ENCODE measurements around the gene PHF2. TPM values are rescaled to one million over a fixed set of nuclear protein-coding genes. Genes with fewer than 3 reads are reported as not detected.

The PHF2 gene
- total and polyA plus RNA-seq, 9 donors: 21.3 to 45.8 (median 36.6) TPM

GRCh38 chr9:93724852-93725251 is 148.5 kb downstream of the PHF2 start:
- Histone ChIP-seq H3K4me1 (ENCODE audit: control insufficient read depth, insufficient read depth, low read length) (no peaks in the 10 kb centered on the region), H3K36me3 (ENCODE audit: control insufficient read depth, insufficient read depth, low read length) (no peaks in the 10 kb centered on the region), H3K27me3 (ENCODE audit: control insufficient read depth, insufficient read depth, low read length) (peaks cover 4% of the 10 kb centered on the region), H3K4me3 (ENCODE audit: low read length) (no peak overlapping the region), H3K9me3 (replicated peaks; ENCODE audit: control insufficient read depth, low read depth, low read length) (peaks cover 5% of the 10 kb centered on the region), H3K27ac (ENCODE audit: low read length) (no peak overlapping the region)
- no peak for DNase-seq
- 75% methylated on average over 3 of the region's 4 CpGs for WGBS (ENCODE audit: insufficient coverage)

- H3K27me3 ChIP-seq (ENCODE audit: control insufficient read depth, insufficient read depth, low read length): peaks cover 6% of the 10 kb centered on the region
- peaks cover 5% of the 10 kb centered on the region for H3K9me3 ChIP-seq (replicated peaks; ENCODE audit: control insufficient read depth, low read depth, low read length)
- no peaks in the 10 kb centered on the region for H3K36me3 ChIP-seq (ENCODE audit: control insufficient read depth, insufficient read depth, low read length)
- H3K4me1 ChIP-seq (ENCODE audit: control insufficient read depth, insufficient read depth, low read length): no peaks in the 10 kb centered on the region
- no peak for DNase-seq
- WGBS (ENCODE audit: insufficient coverage): 43% methylated on average over 3 of the region's 6 CpGs
- no peak overlapping the region for H3K4me3 ChIP-seq (ENCODE audit: low read length)
- H3K27ac ChIP-seq (ENCODE audit: low read length): no peak overlapping the region
Observed at GRCh38 chr9:93725382-93725781, 149.0 kb downstream of the PHF2 start.

- Histone ChIP-seq H3K27me3 (ENCODE audit: control insufficient read depth, insufficient read depth, low read length) (peaks cover 10% of the 10 kb centered on the region), H3K4me1 (ENCODE audit: control insufficient read depth, insufficient read depth, low read length) (no peaks in the 10 kb centered on the region), H3K4me3 (ENCODE audit: low read length) (no peak overlapping the region), H3K36me3 (ENCODE audit: control insufficient read depth, insufficient read depth, low read length) (no peaks in the 10 kb centered on the region), H3K27ac (ENCODE audit: low read length) (no peak overlapping the region), H3K9me3 (replicated peaks; ENCODE audit: control insufficient read depth, low read depth, low read length) (peaks cover 5% of the 10 kb centered on the region)
- 69% methylated on average over 7 of the region's 7 CpGs for WGBS (ENCODE audit: insufficient coverage)
- DNase-seq: no peak
Observed at GRCh38 chr9:93726147-93726546, 149.8 kb downstream of the PHF2 start.

Other genes starting within 250 kb of the PHF2 start
- 47.8 TPM for gene FAM120A, start 124.9 kb upstream of the PHF2 start, total RNA-seq
- 10 to 100 TPM; 45.8 to 68.3 (median 61.4) TPM for gene FAM120A, start 124.9 kb upstream of the PHF2 start, polyA plus RNA-seq (ENCODE audit: insufficient read depth in 1 of 8, insufficient read length in 8 of 8, low replicate concordance in 1 of 8)
- gene FAM120AOS, start 123.0 kb upstream of the PHF2 start, total RNA-seq: 28.4 TPM
- 10 to 100 TPM; 34.8 to 41.8 (median 37.6) TPM for gene FAM120AOS, start 123.0 kb upstream of the PHF2 start, polyA plus RNA-seq (ENCODE audit: insufficient read depth in 1 of 8, insufficient read length in 8 of 8, low replicate concordance in 1 of 8)

All from muscle of leg (tissue), 11 donors.